GM19025 (cell line): Measurements from ENCODE around the gene ABLIM2.

Experiments used
- ATAC-seq: cut with Tn5 transposase; IDR thresholded peaks from one replicate; pipeline ENCODE4 v1.9.1; 2021; ENCODE audit warnings: mild to moderate bottlenecking, low read depth, moderate library complexity; ENCODE audit not compliant: unreplicated experiment

ABLIM2 gene

DNA sequence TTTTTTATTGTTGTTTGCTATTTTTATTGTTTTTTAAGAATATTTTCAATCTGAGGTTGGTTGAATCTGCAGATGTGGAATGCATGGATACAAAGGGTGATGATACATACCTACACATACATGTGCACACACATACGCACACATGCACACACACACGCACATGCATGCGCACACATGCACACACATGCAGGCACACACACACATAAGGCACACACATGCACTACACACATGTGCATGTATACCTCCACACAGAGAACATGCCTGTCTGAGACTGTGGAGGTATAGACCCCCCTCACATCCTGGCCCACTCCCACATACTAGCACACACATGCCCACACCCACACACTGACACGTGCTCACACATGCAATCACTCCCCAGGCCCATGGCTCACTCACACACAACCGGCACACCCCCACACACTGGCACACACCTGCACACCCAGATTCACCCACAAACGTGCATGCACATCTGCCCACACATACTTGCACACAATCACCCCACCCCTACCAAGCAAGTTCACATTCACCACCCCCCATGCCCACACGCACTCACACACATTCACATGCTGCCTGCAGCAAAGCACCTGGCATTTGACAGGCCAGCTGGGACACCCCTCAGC, 121.4 kb downstream of the ABLIM2 start:
- no peak for ATAC-seq

DNA sequence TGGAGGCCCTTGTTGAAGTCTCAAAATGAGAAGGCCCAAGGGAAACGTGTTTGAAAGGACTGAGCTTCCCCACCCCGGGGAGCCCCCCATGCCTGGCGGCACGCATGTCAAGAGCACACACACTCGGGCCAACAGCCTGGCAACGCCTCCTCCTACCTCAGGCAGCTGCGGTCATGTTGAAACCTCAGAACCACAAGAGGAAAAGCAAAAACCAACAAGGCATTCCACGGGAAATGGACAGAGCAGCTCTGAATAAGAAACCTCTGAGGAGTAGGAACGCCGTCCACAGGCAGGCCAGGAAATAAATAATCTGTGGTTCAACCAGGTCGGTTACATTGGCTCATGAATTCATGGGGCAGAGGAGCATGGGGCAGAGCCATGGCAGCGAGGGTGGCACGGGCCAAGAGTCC, 123.2 kb downstream of the ABLIM2 start:
- no peak for ATAC-seq

DNA sequence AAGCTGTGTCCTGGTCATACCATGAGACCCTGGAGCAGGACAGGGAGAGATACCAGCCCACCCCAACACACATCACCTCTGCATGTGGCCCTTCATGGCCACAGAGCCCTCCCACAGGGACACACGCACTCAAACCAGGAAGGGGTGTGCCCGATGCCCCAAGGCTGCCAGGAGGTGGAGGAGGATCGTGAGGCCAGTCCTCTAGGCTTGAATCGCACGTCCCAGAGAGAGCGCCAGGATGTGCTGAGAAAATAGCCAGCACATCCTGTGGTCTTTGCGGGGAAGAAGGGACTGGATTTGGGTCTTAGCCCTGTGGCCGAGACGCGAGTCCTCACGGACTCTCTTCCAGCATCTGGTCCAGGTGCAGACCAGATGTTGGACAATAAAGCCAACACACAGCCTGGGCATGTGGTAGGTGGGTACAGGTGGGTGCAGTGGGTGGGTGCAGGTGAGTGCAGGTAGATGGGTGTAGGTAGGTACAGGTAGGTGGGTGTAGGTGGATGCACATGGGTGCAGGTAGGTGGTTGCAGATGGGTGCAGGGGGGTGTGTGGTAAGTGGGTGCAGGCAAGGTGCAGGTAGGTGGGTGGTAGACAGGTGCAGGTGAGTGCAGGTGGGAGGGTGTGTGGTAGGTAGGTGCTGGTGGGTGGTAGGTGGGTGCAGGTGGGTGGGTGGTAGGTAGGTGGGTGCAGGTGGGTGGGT, 124.6 kb downstream of the ABLIM2 start:
- ATAC-seq = no peak

DNA sequence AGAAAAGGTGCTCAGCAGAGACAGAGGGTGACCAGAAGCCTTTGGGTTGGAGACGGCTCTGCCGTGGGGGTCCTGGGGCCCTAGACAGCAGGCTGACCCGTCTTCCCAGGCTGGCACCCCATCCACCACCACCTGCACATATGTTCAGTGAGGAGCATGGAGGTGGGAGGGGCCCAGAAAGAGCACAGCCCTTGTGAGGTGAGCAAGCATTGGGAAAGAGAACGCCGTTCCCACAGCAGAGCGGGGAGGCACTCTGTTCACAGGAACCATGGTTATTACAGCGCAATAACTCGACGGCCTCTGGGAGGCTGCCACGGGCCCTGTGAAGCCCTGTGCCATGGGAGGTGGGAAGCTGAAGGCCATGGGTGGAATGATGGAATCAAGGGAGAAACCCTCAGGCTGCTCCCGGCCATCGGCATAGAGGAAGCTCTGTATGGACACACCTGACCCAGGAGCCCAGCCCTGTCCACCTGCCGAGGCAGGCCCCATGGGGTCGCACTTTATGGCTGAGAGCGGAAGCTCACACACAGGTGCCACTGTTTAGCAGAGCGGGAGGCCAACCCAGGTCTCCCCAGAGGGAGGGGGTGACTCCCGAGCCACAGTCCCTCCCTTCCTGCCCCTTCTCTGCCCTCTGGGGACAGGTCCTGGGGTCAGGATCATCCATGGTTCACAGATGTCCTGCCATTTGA, 125.4 kb downstream of the ABLIM2 start:
- no peak for ATAC-seq

DNA sequence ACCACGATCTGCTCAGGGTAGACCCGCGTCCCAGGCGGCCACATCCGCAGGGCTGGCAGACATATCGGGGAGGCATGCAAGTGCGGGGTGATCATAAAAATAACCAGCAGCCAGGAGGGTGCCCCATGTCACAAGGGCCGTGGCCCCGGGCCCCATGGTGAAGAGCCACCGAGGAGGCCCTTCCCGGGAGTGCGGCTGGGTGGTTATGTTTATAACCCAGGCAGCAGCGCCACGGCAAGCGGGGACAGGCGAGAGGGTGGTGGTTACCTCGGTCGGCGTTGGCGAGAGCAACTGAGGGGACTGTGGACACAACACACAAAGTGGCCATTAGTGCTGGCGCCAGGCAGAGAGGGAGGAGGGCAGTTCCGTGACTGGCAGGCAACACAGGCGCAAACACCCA, 126.2 kb downstream of the ABLIM2 start:
- ATAC-seq = no peak

DNA sequence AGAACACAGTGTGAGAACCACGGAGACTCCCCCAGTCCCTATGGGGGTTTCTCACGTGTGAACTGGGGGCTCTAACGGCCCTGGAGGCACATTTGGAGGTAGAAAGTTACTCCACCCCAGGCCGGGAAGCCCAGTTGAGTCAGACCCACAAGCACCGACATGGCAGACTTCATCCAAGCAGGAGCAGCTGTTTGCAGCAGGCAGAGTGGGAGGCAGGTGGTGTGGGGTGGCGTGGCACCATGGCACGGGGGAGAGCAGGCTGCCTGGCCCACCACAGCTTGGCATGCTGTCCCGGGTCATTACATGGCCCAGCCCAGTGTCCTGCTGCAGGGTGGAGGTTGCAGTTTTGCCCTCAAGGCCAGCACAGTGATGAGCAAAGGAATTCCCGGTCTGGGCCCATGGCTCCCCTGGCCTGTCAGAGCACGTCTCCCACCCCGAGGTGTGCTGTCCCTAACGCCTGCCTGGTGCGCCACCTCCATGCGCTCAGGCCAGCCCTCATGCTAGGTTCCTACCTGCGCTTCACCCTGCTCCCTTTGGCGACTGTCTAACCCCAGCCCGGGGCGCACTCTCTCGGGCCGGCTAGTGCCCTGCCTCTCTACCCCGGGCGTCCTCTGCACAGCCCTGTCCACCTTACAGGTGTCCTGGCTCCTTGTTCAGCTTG, 128.4 kb downstream of the ABLIM2 start:
- ATAC-seq = no peak

DNA sequence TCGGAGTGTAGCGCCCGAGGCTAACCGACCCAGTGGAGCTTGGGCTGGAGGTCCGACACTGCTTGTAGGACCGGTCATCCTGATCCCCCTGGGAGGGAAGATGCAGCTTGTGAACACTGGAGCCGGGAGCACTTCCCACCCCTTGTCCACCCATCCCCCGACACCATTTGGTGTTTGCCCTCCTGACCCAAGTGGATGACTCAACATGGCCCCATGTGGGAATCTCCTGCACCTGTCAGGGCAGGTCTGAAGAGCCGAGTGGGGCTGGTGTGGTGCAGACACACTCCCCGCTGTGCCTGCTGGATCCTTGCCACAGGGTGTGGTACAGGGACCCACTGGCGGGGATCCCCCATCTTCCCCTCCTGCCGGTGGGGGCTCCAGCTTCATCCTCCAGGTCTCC, 128.9 kb downstream of the ABLIM2 start:
- no peak for ATAC-seq

DNA sequence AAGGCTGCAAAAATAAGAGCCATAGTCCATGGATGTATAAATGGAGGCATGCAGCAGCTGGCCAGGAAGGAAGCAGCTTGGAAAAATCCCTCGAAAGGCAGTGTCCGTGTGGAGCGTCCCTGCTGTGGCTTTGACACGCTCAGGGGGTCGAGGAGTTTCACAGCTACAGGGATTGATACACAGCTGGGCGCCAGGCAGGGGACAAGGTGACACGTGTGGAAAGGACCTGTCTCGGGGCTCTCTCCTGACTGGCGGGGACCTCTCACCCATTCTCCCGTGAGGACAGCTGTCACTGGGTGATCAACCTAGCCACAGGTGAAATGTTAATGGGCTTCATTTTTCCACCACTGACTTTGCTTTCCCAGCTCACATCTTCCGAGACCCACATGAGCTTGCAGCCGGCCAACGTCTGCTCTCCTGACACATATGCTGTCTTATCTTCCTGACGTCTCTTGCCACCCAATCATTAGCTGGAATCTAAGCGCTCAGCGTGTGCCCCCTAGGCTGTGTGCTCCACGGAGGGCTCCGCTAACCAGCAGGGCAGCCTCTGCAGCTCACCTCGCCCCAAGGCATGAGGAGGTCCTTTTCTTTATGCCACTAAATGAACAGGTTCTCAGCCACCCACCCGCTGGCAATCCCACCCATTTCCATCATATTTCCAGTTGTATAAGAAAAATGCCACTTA, 129.6 kb downstream of the ABLIM2 start:
- ATAC-seq = no peak

DNA sequence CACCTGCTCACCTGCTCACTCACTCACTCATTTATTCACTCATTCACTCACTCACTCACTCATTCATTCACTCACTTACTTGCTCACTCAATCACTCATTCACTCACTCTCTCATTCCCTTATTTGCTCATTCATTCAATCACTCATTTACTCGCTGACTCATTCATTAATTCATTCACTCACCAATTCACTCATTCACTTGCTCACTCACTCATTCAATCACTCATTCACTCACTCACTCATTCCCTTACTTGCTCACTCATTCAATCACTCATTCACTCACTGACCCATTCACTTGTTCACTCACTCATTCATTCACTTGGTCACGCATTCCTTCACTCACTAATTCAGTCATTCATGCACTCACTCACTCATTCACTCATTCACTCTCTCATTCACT, 130.2 kb downstream of the ABLIM2 start:
- ATAC-seq = no peak

DNA sequence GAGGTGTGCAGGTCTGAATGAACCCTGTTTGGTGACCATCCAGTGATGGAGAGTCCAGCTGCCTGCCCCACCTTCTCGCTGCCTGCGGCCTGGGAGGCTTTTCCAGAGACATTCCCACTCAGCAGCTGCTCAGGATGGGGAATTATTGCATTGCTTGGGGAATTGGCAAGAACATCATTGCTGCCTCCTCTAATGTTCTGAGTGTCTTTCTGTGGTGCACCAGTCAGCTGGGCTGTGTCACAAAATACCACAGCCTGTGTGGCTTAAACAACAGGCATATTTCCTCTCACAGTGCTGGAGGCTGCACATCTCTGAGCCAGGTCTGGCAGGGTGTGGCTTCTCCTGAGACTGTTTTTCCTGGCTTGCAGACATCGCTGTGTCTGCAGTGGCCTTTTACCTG, 132.2 kb downstream of the ABLIM2 start:
- ATAC-seq = no peak

DNA sequence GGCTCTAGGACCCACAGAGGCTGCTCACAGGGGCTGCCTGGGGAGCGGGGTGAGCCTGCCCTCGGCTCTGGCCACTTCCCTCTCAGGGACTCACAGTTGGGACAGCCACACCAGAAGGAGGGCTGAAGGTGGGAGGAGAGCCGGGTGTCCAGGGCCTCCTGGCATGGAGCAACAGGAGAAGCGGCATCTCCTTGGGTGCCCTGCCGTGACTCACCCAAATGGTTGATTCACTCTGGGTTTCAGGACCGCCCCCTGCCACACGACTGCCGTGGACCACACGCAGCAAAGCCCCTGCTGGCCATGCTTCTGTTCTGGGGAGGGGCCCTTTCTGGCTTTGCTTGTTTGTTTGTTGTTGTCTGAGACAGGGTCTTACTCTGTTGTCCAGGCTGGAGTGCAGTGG, 132.9 kb downstream of the ABLIM2 start:
- no peak for ATAC-seq

DNA sequence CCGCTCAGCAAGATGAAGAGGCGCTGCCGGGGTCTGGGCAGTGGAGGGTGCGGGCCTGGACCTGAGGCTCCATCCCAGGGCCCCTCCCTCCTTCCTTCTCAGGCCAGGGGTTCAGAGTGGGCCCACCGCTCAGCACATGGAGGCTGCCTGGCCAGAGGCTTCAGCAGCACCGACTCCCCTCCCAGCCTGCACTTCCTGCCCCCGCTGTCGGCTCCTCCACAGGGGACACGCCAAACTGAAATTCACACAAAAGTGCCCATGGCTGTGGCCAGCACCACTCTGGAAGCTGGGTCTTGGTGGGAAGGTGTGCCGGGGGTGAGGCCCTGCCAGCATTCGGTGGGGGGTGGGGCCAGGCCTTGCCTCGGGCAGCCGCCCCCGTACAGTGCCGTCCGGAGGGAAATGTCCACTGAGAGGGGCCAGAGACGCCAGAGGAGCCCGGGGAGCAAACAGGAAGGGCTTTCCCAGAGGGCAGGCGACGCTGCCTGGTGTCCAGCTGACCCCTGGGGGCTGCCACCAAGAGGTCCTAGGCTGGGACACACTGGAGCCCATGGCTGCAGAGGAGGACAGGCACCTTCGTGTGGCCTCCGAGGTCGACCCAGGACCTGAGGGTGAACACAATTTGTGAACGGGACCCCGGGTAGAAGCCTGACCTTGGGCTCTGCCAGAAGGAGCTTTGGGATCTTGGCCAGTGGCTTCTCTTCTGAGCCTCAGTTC, 134.4 kb downstream of the ABLIM2 start:
- ATAC-seq = no peak

DNA sequence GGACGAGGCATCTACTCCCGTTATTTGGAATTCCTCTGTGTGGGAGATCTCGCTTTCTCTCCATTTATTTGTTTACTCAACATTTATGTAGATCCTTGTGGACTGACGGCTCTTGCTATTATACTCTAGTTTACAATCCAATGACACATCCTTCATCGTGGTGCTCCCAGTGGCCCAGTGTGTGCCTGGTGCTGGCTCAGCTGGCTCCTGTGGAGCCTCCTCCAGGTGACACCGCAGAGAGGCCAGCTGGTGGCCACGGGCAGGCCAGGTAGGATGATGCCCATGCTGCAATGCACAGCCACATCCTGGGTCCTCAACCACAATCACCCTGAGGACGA, 134.9 kb downstream of the ABLIM2 start:
- no peak for ATAC-seq

DNA sequence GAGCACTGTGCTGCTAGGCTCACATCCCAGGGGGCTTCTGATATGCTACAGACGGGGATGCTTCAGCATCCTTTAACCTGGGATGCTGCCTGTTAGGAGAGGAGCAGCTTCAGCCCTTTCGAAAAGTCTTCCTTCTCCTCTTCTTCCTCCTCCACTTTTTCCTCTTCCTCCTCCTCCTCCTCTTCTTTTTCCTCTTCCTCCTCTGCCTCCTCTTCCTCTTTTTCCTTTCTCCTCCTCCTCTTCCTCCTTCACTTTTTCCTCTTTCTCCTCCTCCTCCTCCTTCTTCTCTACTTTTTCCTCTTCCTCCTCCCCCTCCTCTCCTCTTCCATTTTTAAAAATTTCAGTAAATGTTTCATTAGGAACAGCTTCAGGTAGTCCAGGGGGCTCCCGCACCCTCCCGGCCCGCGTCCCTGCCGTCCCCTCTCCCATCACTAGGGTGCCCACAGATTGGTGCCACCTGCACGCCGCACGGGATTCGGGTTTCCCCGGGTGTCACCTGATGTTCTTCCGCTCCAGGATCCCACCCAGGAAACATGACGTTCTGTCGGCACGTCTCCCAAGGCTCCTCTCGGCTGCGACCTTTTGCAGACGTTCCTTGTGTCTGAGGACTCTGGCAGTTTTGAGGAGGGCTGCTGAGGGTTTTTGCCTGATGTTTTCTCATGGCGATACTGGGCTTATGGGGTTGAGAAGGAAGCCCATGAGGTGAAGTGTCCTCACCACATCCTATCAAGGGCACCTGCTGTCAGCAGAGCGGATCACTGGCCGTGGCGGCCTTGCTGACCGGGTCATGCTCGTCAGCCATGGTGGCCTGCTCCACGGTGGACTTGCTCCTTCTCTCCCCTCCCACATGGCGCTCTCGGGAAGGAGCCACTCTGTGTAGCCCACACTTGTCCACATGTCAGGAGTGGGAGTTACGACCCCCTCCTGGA, 135.6 kb downstream of the ABLIM2 start:
- ATAC-seq = no peak

DNA sequence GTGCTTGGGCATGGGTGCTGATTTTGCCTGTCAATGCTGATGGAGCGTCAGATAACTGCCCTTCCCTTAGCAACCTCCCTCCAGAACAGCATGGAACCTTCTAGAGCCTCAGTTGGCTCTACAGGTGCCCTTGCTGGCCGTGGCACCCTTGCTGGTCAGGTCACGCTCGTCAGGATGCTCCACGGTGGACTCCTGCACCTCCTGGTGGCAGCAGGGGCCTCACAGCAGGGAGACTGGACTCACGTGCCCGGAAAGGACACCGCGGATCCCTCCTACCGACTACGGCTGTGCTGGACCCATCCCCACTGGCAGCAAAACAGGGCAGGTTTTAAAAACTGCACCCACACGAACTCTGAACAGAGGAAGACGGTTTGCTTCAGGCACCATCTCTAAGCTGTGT, 136.8 kb downstream of the ABLIM2 start:
- ATAC-seq = no peak

DNA sequence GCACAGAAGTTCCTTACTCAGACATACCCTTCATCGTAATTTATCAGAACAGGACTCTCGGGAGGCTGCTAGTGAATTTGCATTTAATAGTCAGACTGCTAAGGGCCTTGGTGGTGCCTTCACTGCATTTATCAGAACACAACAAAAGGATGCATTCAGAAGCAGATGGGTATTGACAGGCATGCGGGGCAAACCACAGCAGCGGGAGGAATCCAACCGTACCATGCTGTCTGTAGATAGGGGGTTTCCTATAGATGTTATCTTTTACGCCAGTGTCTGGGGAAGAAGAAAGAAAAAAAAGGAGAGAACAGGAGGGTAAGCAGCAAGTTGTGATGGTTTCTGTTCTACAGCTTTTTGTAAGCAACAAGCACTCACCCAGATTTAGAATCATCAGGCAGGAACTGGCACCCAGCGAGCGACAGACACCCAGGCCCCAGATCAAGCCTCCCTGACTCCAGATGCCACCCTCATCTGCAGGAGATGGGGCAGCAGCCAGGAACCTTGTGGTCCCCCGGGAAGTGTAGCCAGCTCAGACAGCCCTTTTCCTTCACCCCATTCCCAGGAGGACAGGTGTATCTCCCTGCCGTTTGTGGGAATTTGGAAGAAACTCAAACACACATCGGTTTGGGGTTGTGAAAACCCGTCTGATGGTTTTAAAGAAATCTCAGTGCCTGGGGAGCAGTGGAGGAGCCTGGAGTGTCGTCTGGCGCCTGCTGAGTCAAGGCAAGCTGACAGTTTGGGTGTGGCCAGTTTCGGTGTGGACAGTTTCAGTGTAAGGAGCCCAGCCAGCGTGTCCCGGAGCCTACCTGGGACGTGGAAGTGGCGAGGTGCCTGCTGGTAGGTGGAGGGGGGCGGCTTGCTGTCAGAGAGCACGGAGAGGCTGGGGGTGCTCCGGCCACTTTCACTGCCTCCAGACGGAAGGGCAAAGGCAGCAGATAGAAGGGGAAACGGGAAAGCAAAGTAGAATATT, 138.9 kb downstream of the ABLIM2 start:
- no peak for ATAC-seq

DNA sequence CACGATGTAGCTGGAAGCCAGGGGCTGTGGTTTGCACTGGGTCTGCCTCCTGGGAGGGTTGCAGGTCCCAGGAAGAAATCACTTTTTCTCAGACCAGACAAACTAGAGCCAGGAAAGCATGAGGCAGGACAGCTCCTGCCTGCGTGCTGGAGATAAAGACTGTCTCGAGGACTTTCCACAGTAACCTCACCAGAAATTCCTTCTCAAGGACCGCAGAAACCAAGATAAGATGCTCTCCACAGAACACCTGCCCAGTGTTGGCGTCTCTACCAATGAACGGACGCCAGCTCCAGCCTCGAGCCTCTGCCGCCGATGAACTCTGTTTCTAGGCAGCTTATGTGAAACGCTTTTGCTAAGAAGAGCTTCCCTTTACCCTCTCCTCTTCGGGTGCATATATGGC, 142.1 kb downstream of the ABLIM2 start:
- no peak for ATAC-seq

DNA sequence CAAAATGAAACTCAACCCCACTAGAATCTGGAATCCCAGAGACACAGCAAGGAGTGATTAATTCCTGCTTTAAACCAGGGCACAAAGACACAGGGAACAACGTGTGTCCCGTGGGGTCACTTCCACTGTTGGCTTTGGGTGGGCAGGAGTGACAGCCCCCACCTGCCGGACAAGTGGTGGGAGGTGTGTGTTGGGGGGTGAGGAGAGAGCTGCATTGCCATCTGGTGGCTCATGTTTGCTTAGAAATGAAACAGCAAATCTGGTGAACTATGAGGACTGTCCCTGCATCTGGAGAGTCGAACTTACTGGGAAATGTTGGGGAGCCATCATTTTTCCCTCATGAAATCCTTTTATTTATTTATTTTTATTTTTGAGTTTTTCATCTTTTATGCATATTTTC, 143.1 kb downstream of the ABLIM2 start:
- ATAC-seq = no peak
